ENCODE data around the gene EXOSC3. TPM values are rescaled to one million over a fixed set of nuclear protein-coding genes. Genes with fewer than 3 reads are reported as not detected.

Gene EXOSC3
- total RNA-seq, 2 experiments from 2014 or later = 82.6 to 103 TPM

DNA sequence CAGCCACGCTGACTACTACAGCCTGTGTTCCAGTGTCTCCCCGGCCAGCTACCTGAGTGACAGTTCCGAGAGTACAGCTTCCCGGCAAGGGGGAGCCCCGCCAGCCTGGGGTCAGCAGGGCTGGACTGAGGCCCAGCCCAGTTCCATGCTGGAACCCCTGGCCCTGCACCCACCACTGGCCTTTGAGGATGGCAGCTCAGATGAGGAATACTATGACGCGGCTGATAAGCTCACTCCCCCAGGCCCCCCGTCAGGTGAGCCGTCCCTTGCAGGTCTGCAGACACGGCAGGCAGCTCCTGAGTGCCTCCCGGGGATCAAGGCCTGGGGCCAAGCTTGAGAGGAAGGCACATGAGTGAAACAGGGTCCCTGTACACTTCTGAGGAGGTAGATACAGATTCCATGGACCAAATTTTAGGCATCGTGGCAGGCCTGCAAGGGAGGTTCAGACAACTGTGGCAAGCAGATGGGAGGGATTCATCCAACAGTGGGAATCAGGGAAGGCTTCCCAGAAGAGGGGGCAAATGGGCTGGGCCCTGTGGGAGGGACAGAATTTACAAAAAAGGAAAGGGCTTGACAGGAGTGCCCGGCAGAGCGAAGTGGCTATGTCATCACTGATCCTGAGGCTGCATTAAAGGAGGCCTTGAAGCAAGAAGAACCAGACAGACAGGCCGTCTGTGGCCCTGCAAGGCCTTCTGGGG, 44.1 kb downstream of the EXOSC3 start:
- Histone ChIP-seq H3K9me2 (ENCODE audit: insufficient read depth, low read length) (no peaks in the 10 kb centered on the region), H3K27ac (ENCODE audit: low read depth, low read length, poor library complexity, severe bottlenecking) (no peak overlapping the region), H2AFZ (ENCODE audit: low read length) (no peak overlapping the region), H3K79me2 (ENCODE audit: insufficient read depth, low read depth, low read length) (no peaks in the 10 kb centered on the region), H3K4me3 (ENCODE audit: low read depth, low read length, poor library complexity, severe bottlenecking) (no peak overlapping the region), H3K36me3 (ENCODE audit: insufficient read depth, low read length) (no peaks in the 10 kb centered on the region), H3K4me2 (ENCODE audit: low read length) (no peak overlapping the region), H3K4me1 (ENCODE audit: insufficient read depth, low read length, poor library complexity, severe bottlenecking) (no peaks in the 10 kb centered on the region), H3K9me3 (ENCODE audit: low read length) (no peaks in the 10 kb centered on the region), H4K20me1 (ENCODE audit: insufficient read depth, low read length) (no peaks in the 10 kb centered on the region)
- intact Hi-C loops (cut with micrococcal nuclease; ENCODE audit: unreplicated experiment) = loop anchor here (10.0 kb wide), 1 partner anchor 344 kb away; no protein-coding TSS in a partner anchor
- BruUV-seq (replicated peaks) = no TSS peak
- ChIA-PET CTCF (ENCODE audit: unreplicated experiment) (no interaction called here), POLR2A (no interaction called here)
- no peak for DNase-seq (ENCODE audit: low spot score)
- TF ChIP-seq, protein P1, sequence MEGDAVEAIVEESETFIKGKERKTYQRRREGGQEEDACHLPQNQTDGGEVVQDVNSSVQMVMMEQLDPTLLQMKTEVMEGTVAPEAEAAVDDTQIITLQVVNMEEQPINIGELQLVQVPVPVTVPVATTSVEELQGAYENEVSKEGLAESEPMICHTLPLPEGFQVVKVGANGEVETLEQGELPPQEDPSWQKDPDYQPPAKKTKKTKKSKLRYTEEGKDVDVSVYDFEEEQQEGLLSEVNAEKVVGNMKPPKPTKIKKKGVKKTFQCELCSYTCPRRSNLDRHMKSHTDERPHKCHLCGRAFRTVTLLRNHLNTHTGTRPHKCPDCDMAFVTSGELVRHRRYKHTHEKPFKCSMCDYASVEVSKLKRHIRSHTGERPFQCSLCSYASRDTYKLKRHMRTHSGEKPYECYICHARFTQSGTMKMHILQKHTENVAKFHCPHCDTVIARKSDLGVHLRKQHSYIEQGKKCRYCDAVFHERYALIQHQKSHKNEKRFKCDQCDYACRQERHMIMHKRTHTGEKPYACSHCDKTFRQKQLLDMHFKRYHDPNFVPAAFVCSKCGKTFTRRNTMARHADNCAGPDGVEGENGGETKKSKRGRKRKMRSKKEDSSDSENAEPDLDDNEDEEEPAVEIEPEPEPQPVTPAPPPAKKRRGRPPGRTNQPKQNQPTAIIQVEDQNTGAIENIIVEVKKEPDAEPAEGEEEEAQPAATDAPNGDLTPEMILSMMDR (conservative IDR thresholded peaks at IDR 0.05; ENCODE audit: low read length) = no peak
- no peak for TF ChIP-seq EZH2phosphoT487 (IDR thresholded peaks at IDR 0.05; ENCODE audit: borderline replicate concordance, low read depth, low read length)

DNA sequence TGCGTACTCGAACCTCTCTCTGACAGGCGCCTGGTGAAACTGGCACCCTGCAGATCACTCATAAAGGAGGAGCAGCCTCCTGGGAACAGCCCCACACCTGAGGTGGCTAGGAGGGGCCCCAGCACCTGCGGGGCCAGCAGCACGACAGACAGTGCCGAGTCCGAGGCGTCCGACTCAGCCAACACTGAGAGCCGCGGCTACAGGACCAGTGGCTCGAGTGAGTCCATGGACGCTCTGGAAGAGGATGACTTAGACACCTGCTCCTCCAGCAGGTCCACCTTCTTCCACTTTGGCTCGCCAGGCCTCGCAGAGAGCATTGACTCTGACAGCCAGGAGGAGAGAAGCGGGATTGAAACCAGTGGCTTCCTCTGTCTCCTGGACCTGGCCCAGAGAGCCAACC, 44.7 kb downstream of the EXOSC3 start:
- Histone ChIP-seq H3K4me3 (ENCODE audit: low read depth, low read length, poor library complexity, severe bottlenecking) (no peak overlapping the region), H2AFZ (ENCODE audit: low read length) (no peak overlapping the region), H3K4me1 (ENCODE audit: insufficient read depth, low read length, poor library complexity, severe bottlenecking) (no peaks in the 10 kb centered on the region), H3K4me2 (ENCODE audit: low read length) (no peak overlapping the region), H3K79me2 (ENCODE audit: insufficient read depth, low read depth, low read length) (no peaks in the 10 kb centered on the region), H4K20me1 (ENCODE audit: insufficient read depth, low read length) (no peaks in the 10 kb centered on the region), H3K36me3 (ENCODE audit: insufficient read depth, low read length) (no peaks in the 10 kb centered on the region), H3K9me2 (ENCODE audit: insufficient read depth, low read length) (no peaks in the 10 kb centered on the region), H3K27ac (ENCODE audit: low read depth, low read length, poor library complexity, severe bottlenecking) (no peak overlapping the region), H3K9me3 (ENCODE audit: low read length) (no peaks in the 10 kb centered on the region)
- no TSS peak for BruUV-seq (replicated peaks)
- TF ChIP-seq EZH2phosphoT487 (IDR thresholded peaks at IDR 0.05; ENCODE audit: borderline replicate concordance, low read depth, low read length) = no peak
- CTCF ChIA-PET (ENCODE audit: unreplicated experiment) = no interaction called here
- intact Hi-C loops (cut with micrococcal nuclease; ENCODE audit: unreplicated experiment) = loop anchor here (10.0 kb wide), 1 partner anchor 345 kb away; no protein-coding TSS in a partner anchor
- POLR2A ChIA-PET = no interaction called here
- DNase-seq (ENCODE audit: low spot score) = no peak

DNA sequence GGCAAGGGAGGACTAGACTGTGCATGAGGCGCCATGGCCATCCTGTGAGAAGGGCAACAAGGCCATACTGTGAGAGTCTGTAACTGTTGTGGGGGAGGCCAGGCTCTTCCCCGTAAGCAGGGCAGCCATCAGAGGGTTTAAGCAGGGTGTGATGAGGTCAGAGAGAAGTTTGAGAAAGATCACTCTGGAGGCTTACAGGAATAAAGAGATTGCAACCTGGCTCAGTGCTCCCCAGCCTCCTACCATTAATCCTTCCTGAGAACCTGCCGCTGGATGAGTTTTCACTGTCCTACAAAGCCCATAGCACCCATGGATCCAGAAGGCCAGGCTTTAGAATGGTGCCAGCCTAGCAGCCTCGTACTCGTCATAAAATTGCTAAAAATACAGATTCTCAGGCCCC, 45.6 kb downstream of the EXOSC3 start:
- H3K9me3 ChIP-seq (ENCODE audit: low read length) = no peaks in the 10 kb centered on the region
- no peaks in the 10 kb centered on the region for H3K9me2 ChIP-seq (ENCODE audit: insufficient read depth, low read length)
- no peak overlapping the region for H3K4me2 ChIP-seq (ENCODE audit: low read length)
- H2AFZ ChIP-seq (ENCODE audit: low read length) = no peak overlapping the region
- H3K4me1 ChIP-seq (ENCODE audit: insufficient read depth, low read length, poor library complexity, severe bottlenecking) = no peaks in the 10 kb centered on the region
- no TSS peak for BruUV-seq (replicated peaks)
- H4K20me1 ChIP-seq (ENCODE audit: insufficient read depth, low read length) = no peaks in the 10 kb centered on the region
- intact Hi-C loops (cut with micrococcal nuclease; ENCODE audit: unreplicated experiment) = no loop called here
- no peak overlapping the region for H3K4me3 ChIP-seq (ENCODE audit: low read depth, low read length, poor library complexity, severe bottlenecking)
- H3K27ac ChIP-seq (ENCODE audit: low read depth, low read length, poor library complexity, severe bottlenecking) = no peak overlapping the region
- no peaks in the 10 kb centered on the region for H3K79me2 ChIP-seq (ENCODE audit: insufficient read depth, low read depth, low read length)
- no peak for DNase-seq (ENCODE audit: low spot score)
- ChIA-PET POLR2A (no interaction called here), CTCF (ENCODE audit: unreplicated experiment) (no interaction called here)
- TF ChIP-seq, protein P1 (conservative IDR thresholded peaks at IDR 0.05; ENCODE audit: low read length) = no peak
- no peak for TF ChIP-seq EZH2phosphoT487 (IDR thresholded peaks at IDR 0.05; ENCODE audit: borderline replicate concordance, low read depth, low read length)
- H3K36me3 ChIP-seq (ENCODE audit: insufficient read depth, low read length) = no peaks in the 10 kb centered on the region

All from OCI-LY7 (cell line).